H1 (cell line): ENCODE results near the gene ADH1C.

Experiments used
- EGR1 ChIP-seq: IDR thresholded peaks from 2 replicates; pipeline ENCODE4 v1.6.1; 2011; ENCODE audit warnings: low read depth, low read length, borderline replicate concordance
- JUN ChIP-seq: IDR thresholded peaks from 2 replicates; pipeline ENCODE4 v1.6.1; 2011; ENCODE audit warnings: low read depth, mild to moderate bottlenecking, improper control_type of control experiment, low read length
- POLR2A ChIP-seq, 2 experiments: IDR thresholded peaks; 1 replicate in 1 of 2; 2 replicates in 1 of 2; pipeline ENCODE4 v1.6.1; 2011; ENCODE audit warnings: low read depth in 2 of 2, low read length in 2 of 2, mild to moderate bottlenecking in 2 of 2; ENCODE audit errors: control extremely low read depth in 1 of 2
- POLR2AphosphoS5 ChIP-seq: IDR thresholded peaks from 2 replicates; pipeline ENCODE4 v1.6.1; 2011; ENCODE audit warnings: low read depth, low read length
- POU5F1 ChIP-seq: IDR thresholded peaks from 2 replicates; pipeline ENCODE4 v1.6.1; 2011; ENCODE audit warnings: low read depth, mild to moderate bottlenecking, low read length, moderate library complexity
- RAD21 ChIP-seq, 2 experiments: IDR thresholded peaks in 1 of 2; conservative IDR thresholded peaks in 1 of 2; 2 replicates each; pipeline ENCODE4 v1.6.1; 2011; ENCODE audit warnings: low read depth in 2 of 2, low read length in 2 of 2, improper control_type of control experiment in 1 of 2, inconsistent platforms in 1 of 2, mild to moderate bottlenecking in 1 of 2, moderate library complexity in 1 of 2
- RNF2 ChIP-seq: fragments of 200-900, 300-1000 bp; sonication (generic); IDR thresholded peaks from 2 replicates; pipeline ENCODE4 v1.7.1; 2016; ENCODE audit warnings: borderline replicate concordance, low read depth, mild to moderate bottlenecking, antibody characterized with exemption, low read length; ENCODE audit not compliant: poor library complexity, severe bottlenecking; ENCODE audit errors: missing control alignments
- SP1 ChIP-seq: IDR thresholded peaks from 2 replicates; pipeline ENCODE4 v1.6.1; 2011; ENCODE audit warnings: low read depth, low read length
- TEAD4 ChIP-seq: IDR thresholded peaks from 2 replicates; pipeline ENCODE4 v1.6.1; 2012; ENCODE audit warnings: low read depth, low read length, inconsistent platforms, mixed read lengths
- TF ChIP-seq, protein P1 (sequence below), 3 experiments: IDR thresholded peaks; 1 replicate in 2 of 3; 2 replicates in 1 of 3; pipeline versions ENCODE4 v1.5.1 to v1.6.1; 2011; ENCODE audit warnings: low read length in 3 of 3, mild to moderate bottlenecking in 3 of 3, inconsistent platforms in 2 of 3, low read depth in 1 of 3, moderate library complexity in 1 of 3; ENCODE audit not compliant: insufficient read depth in 1 of 3; ENCODE audit errors: control extremely low read depth in 1 of 3
- TF ChIP-seq, protein P2 (sequence below): IDR thresholded peaks from 2 replicates; pipeline ENCODE4 v1.6.1; 2012; ENCODE audit warnings: inconsistent platforms

DNA sequence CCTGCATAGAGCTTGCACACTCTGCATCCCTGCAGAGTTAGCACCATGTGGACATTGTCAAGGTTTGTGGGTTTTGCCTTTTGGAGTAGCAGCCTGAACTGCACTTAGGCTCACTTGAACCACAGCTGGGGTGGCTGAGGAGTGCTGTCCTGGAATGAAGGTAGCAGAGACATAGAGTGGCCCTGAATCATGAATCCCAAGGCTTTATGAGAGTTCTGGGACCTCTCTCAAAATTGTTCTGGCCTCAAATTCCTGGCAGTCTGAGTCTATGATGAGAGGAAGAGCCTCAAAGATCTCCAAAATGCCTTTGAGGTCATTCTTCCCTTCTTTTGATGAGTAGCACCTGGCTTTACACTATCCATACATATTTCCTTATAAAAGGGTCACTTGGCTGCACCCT, 37.1 kb upstream of the ADH1C start:
- TF ChIP-seq POLR2A (IDR thresholded peaks at IDR 0.05; ENCODE audit: control extremely low read depth in 1 of 2, low read depth in 2 of 2, low read length in 2 of 2) (no peak), EGR1 (no peak), JUN (no peak), SP1 (no peak), POLR2AphosphoS5 (no peak), RNF2 (no peak), RAD21 (IDR thresholded peaks at IDR 0.05 in 1 of 2, conservative IDR thresholded peaks at IDR 0.05 in 1 of 2; ENCODE audit: low read depth in 2 of 2, low read length in 2 of 2) (no peak), POU5F1 (no peak), TEAD4 (no peak)
- TF ChIP-seq, protein P1, sequence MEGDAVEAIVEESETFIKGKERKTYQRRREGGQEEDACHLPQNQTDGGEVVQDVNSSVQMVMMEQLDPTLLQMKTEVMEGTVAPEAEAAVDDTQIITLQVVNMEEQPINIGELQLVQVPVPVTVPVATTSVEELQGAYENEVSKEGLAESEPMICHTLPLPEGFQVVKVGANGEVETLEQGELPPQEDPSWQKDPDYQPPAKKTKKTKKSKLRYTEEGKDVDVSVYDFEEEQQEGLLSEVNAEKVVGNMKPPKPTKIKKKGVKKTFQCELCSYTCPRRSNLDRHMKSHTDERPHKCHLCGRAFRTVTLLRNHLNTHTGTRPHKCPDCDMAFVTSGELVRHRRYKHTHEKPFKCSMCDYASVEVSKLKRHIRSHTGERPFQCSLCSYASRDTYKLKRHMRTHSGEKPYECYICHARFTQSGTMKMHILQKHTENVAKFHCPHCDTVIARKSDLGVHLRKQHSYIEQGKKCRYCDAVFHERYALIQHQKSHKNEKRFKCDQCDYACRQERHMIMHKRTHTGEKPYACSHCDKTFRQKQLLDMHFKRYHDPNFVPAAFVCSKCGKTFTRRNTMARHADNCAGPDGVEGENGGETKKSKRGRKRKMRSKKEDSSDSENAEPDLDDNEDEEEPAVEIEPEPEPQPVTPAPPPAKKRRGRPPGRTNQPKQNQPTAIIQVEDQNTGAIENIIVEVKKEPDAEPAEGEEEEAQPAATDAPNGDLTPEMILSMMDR (IDR thresholded peaks at IDR 0.05; ENCODE audit: control extremely low read depth in 1 of 3, insufficient read depth in 1 of 3, low read depth in 1 of 3, low read length in 3 of 3) = no peak
- TF ChIP-seq, protein P2, sequence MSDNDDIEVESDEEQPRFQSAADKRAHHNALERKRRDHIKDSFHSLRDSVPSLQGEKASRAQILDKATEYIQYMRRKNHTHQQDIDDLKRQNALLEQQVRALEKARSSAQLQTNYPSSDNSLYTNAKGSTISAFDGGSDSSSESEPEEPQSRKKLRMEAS = no peak
